Renal cortex interstitium (tissue), 11 donors: Measurements from ENCODE around the gene PLEKHM2. TPM values are rescaled to one million over a fixed set of nuclear protein-coding genes. Genes with fewer than 3 reads are reported as not detected.

Experiments used
- DNase-seq, 11 donors: peaks; one replicate each; pipeline ENCODE4 v3.0.0-alpha.2; 2013; ENCODE audit warnings: low read depth in 9 of 11, low spot score in 4 of 11; ENCODE audit errors: extremely low read depth in 1 of 11
- polyA plus RNA-seq, 3 donors: library from polyadenylated mRNA; unstranded; fragments of 120-200 nt; gene quantifications; one replicate each; pipeline ENCODE4 v1.2.1, GENCODE V29; 2013; ENCODE audit not compliant: insufficient read length in 3 of 3

PLEKHM2 gene
- polyA plus RNA-seq, 3 donors, result 44.2 to 49.2 (median 45.9) TPM

GRCh38 chr1:15668089-15668754 is 15.9 kb upstream of the PLEKHM2 start:
- DNase-seq, result no peak

- DNase-seq, result no peak
Measured at GRCh38 chr1:15669074-15669473, 15.0 kb upstream of the PLEKHM2 start.

- no peak for DNase-seq
Measured at GRCh38 chr1:15669864-15670263, 14.3 kb upstream of the PLEKHM2 start.

GRCh38 chr1:15671430-15671829 is 12.7 kb upstream of the PLEKHM2 start:
- DNase-seq, result no peak

GRCh38 chr1:15674386-15675159 is 9.5 kb upstream of the PLEKHM2 start:
- no peak for DNase-seq

GRCh38 chr1:15676010-15676409 is 8.1 kb upstream of the PLEKHM2 start:
- no peak for DNase-seq

GRCh38 chr1:15676688-15677661 is 7.1 kb upstream of the PLEKHM2 start:
- DNase-seq, result no peak

- no peak for DNase-seq
Measured at GRCh38 chr1:15678578-15678977, 5.5 kb upstream of the PLEKHM2 start.

GRCh38 chr1:15680131-15680530 is 4.0 kb upstream of the PLEKHM2 start:
- DNase-seq, result no peak

- DNase-seq, result no peak
Measured at GRCh38 chr1:15680561-15681348, 3.4 kb upstream of the PLEKHM2 start.

- DNase-seq, result no peak
Measured at GRCh38 chr1:15681349-15682292, 2.5 kb upstream of the PLEKHM2 start.

GRCh38 chr1:15682936-15683341 is 1.2 kb upstream of the PLEKHM2 start:
- DNase-seq, result no peak

GRCh38 chr1:15683345-15684039 is 628 bp upstream of the PLEKHM2 start:
- no peak for DNase-seq

- peak in 2 of 11 donors; percentile 27 to 38 for DNase-seq
Measured at GRCh38 chr1:15684468-15685291, 560 bp downstream of the PLEKHM2 start.

- DNase-seq, result no peak
Measured at GRCh38 chr1:15685820-15686219, 1.7 kb downstream of the PLEKHM2 start.

GRCh38 chr1:15687446-15687845 is 3.3 kb downstream of the PLEKHM2 start:
- DNase-seq, result no peak
